ENCODE results near the gene RIT2.
"Not testable (repeated sequence)": the region's sequence is repeated elsewhere in the genome, so short reads cannot be mapped to it uniquely, and the experiment has no call there.

DNA sequence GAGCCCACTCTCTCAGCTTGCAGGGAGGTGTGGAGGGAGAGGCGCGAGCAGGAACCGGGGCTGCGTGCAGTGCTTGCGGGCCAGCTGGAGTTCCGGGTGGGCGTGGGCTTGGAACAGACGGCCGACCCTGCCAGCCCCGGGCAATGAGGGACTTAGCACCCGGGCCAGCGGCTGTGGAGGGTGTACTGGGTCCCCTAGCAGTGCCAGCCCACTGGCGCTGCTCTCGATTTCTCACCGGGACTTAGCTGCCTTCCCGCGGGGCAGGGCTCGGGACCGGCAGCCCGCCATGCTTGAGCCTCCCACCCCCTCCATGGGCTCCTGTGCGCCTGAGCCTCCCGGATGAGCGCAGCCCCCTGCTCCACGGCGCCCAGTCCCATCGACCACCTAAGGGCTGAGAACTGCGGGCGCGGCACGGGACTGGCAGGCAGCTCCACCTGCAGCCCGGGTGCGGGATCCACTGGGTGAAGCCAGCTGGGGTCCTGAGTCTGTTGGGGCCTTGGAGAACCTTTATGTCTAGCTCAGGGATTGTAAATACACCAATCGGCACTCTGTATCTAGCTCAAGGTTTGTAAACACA is 320.2 kb downstream of the RIT2 start:
- not testable (repeated sequence) for TF ChIP-seq SMC3 (conservative IDR thresholded peaks at IDR 0.05; ENCODE audit: poor library complexity); EP300 (conservative IDR thresholded peaks at IDR 0.05; ENCODE audit: poor library complexity, severe bottlenecking); EZH2 (IDR thresholded peaks at IDR 0.05; ENCODE audit: borderline replicate concordance, insufficient read depth, low read length, poor library complexity, severe bottlenecking); POLR2AphosphoS5 (IDR thresholded peaks at IDR 0.05); TAF1 (IDR thresholded peaks at IDR 0.05; ENCODE audit: low read depth); MXI1 (conservative IDR thresholded peaks at IDR 0.05; ENCODE audit: poor library complexity, severe bottlenecking)
- TF ChIP-seq, protein P1, sequence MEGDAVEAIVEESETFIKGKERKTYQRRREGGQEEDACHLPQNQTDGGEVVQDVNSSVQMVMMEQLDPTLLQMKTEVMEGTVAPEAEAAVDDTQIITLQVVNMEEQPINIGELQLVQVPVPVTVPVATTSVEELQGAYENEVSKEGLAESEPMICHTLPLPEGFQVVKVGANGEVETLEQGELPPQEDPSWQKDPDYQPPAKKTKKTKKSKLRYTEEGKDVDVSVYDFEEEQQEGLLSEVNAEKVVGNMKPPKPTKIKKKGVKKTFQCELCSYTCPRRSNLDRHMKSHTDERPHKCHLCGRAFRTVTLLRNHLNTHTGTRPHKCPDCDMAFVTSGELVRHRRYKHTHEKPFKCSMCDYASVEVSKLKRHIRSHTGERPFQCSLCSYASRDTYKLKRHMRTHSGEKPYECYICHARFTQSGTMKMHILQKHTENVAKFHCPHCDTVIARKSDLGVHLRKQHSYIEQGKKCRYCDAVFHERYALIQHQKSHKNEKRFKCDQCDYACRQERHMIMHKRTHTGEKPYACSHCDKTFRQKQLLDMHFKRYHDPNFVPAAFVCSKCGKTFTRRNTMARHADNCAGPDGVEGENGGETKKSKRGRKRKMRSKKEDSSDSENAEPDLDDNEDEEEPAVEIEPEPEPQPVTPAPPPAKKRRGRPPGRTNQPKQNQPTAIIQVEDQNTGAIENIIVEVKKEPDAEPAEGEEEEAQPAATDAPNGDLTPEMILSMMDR (IDR thresholded peaks at IDR 0.05; ENCODE audit: poor library complexity, severe bottlenecking): not testable (repeated sequence)
- TF ChIP-seq, protein P2, sequence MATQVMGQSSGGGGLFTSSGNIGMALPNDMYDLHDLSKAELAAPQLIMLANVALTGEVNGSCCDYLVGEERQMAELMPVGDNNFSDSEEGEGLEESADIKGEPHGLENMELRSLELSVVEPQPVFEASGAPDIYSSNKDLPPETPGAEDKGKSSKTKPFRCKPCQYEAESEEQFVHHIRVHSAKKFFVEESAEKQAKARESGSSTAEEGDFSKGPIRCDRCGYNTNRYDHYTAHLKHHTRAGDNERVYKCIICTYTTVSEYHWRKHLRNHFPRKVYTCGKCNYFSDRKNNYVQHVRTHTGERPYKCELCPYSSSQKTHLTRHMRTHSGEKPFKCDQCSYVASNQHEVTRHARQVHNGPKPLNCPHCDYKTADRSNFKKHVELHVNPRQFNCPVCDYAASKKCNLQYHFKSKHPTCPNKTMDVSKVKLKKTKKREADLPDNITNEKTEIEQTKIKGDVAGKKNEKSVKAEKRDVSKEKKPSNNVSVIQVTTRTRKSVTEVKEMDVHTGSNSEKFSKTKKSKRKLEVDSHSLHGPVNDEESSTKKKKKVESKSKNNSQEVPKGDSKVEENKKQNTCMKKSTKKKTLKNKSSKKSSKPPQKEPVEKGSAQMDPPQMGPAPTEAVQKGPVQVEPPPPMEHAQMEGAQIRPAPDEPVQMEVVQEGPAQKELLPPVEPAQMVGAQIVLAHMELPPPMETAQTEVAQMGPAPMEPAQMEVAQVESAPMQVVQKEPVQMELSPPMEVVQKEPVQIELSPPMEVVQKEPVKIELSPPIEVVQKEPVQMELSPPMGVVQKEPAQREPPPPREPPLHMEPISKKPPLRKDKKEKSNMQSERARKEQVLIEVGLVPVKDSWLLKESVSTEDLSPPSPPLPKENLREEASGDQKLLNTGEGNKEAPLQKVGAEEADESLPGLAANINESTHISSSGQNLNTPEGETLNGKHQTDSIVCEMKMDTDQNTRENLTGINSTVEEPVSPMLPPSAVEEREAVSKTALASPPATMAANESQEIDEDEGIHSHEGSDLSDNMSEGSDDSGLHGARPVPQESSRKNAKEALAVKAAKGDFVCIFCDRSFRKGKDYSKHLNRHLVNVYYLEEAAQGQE (IDR thresholded peaks at IDR 0.05; ENCODE audit: borderline replicate concordance): not testable (repeated sequence)
